ENCODE measurements around the gene PCBP1.
A peak's percentile ranks its signal among the peaks of the same experiment; 100 is the strongest.

Gene PCBP1

GRCh38 chr2:70061317-70061716, 26.0 kb upstream of the PCBP1 start:
- no peak overlapping the region for H3K4me3 ChIP-seq (ENCODE audit: low read length)
- TF ChIP-seq, protein P1, sequence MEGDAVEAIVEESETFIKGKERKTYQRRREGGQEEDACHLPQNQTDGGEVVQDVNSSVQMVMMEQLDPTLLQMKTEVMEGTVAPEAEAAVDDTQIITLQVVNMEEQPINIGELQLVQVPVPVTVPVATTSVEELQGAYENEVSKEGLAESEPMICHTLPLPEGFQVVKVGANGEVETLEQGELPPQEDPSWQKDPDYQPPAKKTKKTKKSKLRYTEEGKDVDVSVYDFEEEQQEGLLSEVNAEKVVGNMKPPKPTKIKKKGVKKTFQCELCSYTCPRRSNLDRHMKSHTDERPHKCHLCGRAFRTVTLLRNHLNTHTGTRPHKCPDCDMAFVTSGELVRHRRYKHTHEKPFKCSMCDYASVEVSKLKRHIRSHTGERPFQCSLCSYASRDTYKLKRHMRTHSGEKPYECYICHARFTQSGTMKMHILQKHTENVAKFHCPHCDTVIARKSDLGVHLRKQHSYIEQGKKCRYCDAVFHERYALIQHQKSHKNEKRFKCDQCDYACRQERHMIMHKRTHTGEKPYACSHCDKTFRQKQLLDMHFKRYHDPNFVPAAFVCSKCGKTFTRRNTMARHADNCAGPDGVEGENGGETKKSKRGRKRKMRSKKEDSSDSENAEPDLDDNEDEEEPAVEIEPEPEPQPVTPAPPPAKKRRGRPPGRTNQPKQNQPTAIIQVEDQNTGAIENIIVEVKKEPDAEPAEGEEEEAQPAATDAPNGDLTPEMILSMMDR (conservative IDR thresholded peaks at IDR 0.05; ENCODE audit: low read depth, low read length) = no peak
- DNase-seq (ENCODE audit: low read depth) = no peak

- DNase-seq (ENCODE audit: low read depth) = no peak
- TF ChIP-seq, protein P1 (conservative IDR thresholded peaks at IDR 0.05; ENCODE audit: low read depth, low read length) = no peak
Measured at GRCh38 chr2:70062270-70062669, 25.0 kb upstream of the PCBP1 start.

DNA sequence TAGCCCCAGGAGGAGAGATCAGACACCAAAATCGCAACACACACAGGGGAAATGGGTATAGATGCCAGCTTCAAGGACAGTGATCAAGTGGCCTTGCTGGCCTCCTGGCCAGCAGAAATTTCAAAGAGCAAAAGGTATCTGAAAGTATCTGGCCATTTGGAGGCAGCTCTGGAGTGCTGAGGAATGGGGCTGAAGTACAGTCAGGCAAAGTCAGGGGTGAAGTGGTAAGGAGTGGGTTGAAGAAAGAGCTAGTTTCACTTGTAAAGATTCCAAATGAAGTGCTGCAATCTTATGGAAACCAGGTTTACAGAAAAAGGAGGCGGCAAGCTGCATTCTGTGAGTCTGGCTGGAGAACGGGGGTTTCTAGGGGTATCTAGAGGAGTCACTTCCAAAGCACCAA, 19.2 kb upstream of the PCBP1 start:
- H3K4me3 ChIP-seq (ENCODE audit: low read length) = no peak overlapping the region
- TF ChIP-seq, protein P1 (conservative IDR thresholded peaks at IDR 0.05; ENCODE audit: low read depth, low read length) = no peak
- no peak for DNase-seq (ENCODE audit: low read depth)

More at GRCh38 chr2:70062270-70062669, 25.0 kb upstream of the PCBP1 start:
- no peak overlapping the region for H3K4me3 ChIP-seq (ENCODE audit: low read length)

GRCh38 chr2:70069049-70069448, 18.2 kb upstream of the PCBP1 start:
- DNase-seq (ENCODE audit: low read depth) = no peak
- no peak overlapping the region for H3K4me3 ChIP-seq (ENCODE audit: low read length)
- TF ChIP-seq, protein P1 (conservative IDR thresholded peaks at IDR 0.05; ENCODE audit: low read depth, low read length) = no peak

DNA sequence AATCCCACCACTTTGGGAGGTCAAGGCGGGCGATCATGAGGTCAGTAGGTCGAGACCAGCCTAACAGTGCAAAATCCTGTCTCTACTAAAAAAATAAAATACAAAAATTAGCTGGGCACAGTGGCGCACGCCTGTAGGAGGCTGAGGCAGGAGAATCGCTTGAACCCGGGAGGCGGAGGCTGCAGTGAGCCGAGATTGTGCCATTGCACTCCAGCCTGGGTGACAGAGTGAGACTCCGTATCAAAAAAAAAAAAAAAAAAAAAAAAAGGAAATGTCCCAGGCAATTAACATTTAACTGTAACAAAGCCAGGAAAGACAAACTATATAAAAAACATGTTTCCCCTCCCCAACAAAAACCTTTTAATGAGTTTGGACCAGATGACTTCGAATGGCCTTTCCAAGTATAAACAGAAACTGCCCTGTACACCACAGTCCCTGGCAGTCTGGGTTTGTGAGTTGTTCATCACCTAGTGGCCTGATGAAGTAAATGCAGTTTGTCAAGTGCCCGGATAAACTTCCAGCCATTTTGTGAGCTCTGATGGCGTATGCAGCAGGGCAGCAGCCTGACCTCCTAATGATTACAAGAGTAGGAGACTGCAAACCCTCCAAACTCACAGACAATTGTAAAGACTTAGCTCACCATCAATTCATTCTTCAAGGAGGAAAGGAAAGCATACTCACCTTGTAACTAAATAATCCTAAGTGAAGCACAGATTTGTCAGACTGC, 16.6 kb upstream of the PCBP1 start:
- TF ChIP-seq, protein P1 (conservative IDR thresholded peaks at IDR 0.05; ENCODE audit: low read depth, low read length) = peak; percentile 91
- peak; percentile 67 for DNase-seq (ENCODE audit: low read depth)
- H3K4me3 ChIP-seq (ENCODE audit: low read length) = no peak overlapping the region

DNA sequence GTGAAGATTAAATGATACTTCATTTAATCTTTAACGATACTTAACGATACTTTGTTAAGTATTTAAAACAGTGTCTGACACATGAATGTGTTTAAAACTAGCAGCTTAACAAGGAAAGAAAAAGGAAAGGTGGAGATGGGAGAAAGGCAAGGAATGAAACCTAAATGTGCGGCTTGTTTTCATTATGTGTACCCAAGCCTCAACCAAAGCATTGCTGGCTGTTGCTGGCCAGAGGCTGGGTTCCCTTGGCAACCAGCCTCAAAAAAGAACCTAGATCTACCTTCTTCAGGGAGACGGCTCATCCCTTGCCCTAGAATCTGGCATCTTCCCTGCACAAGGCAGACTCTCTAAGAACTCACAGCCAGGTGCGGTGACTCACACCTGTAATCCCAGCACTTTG, 13.8 kb upstream of the PCBP1 start:
- no peak overlapping the region for H3K4me3 ChIP-seq (ENCODE audit: low read length)
- TF ChIP-seq, protein P1 (conservative IDR thresholded peaks at IDR 0.05; ENCODE audit: low read depth, low read length) = no peak
- no peak for DNase-seq (ENCODE audit: low read depth)

DNA sequence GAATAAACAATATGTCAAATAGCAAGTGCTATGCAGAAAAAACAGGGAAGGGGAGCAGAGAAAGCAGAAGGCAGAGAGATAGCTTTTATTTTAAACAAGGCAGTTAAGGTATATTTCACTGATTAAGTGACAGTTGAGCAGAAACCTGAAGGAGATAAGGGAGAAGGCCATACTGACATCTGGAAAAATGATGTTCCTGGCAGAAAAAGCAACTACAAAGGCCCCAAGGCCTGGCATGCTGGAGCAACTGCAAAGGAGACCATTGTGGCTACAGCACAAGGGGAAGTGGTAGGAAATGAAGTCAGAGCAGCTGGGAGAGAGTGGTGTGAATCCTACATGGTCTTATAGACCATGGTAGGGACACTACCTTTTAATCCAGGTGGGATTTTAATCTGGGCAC, 8.9 kb upstream of the PCBP1 start:
- H3K4me3 ChIP-seq (ENCODE audit: low read length) = no peak overlapping the region
- TF ChIP-seq, protein P1 (conservative IDR thresholded peaks at IDR 0.05; ENCODE audit: low read depth, low read length) = no peak
- no peak for DNase-seq (ENCODE audit: low read depth)

All from retinal pigment epithelial cell (primary cell).